ENCODE measurements around the gene KIF26A.

Gene KIF26A

GRCh38 chr14:104229534-104230055 lies 91.2 kb downstream of the KIF26A start:
- H3K36me3 ChIP-seq (ENCODE audit: low read length) = no peaks in the 10 kb centered on the region
- no peak overlapping the region for H2AFZ ChIP-seq (ENCODE audit: low read depth, low read length, severe bottlenecking)
- H3K27ac ChIP-seq (ENCODE audit: low read depth, low read length) = no peak overlapping the region
- H3F3A ChIP-seq (ENCODE audit: insufficient read depth) = no peaks in the 10 kb centered on the region
- H3K79me2 ChIP-seq (ENCODE audit: insufficient read depth, low read length) = no peaks in the 10 kb centered on the region
- H3K4me2 ChIP-seq (ENCODE audit: low read depth, low read length, poor library complexity, severe bottlenecking) = no peak overlapping the region
- no peaks in the 10 kb centered on the region for H4K20me1 ChIP-seq (ENCODE audit: low read depth, low read length)
- peaks cover 7% of the 10 kb centered on the region; the same call in 1 of the 2 replicates for H3K9me3 ChIP-seq (ENCODE audit: insufficient read depth, low read length)
- TF ChIP-seq EZH2phosphoT487 (conservative IDR thresholded peaks at IDR 0.05; ENCODE audit: low read length) (no peak), CTCF (IDR thresholded peaks at IDR 0.05; ENCODE audit: insufficient read depth, low read length, poor library complexity, severe bottlenecking) (no peak)
- no peak overlapping the region for H3K4me3 ChIP-seq (ENCODE audit: insufficient read depth, low read length, poor library complexity, severe bottlenecking)
- H3K27me3 ChIP-seq (ENCODE audit: low read length) = no peaks in the 10 kb centered on the region
- H3K9me2 ChIP-seq (replicated peaks; ENCODE audit: insufficient read depth, low read length) = no peaks in the 10 kb centered on the region
- H3K9ac ChIP-seq (ENCODE audit: low read length) = no peak overlapping the region

- no peaks in the 10 kb centered on the region for H3K79me2 ChIP-seq (ENCODE audit: insufficient read depth, low read length)
- no peak overlapping the region for H3K9ac ChIP-seq (ENCODE audit: low read length)
- no peaks in the 10 kb centered on the region for H3K9me2 ChIP-seq (replicated peaks; ENCODE audit: insufficient read depth, low read length)
- H2AFZ ChIP-seq (ENCODE audit: low read depth, low read length, severe bottlenecking) = no peak overlapping the region
- H3K4me3 ChIP-seq (ENCODE audit: insufficient read depth, low read length, poor library complexity, severe bottlenecking) = no peak overlapping the region
- H4K20me1 ChIP-seq (ENCODE audit: low read depth, low read length) = no peaks in the 10 kb centered on the region
- H3F3A ChIP-seq (ENCODE audit: insufficient read depth) = no peaks in the 10 kb centered on the region
- no peaks in the 10 kb centered on the region for H3K36me3 ChIP-seq (ENCODE audit: low read length)
- no peak for TF ChIP-seq CTCF (IDR thresholded peaks at IDR 0.05; ENCODE audit: insufficient read depth, low read length, poor library complexity, severe bottlenecking)
- no peak for TF ChIP-seq EZH2phosphoT487 (conservative IDR thresholded peaks at IDR 0.05; ENCODE audit: low read length)
- H3K27me3 ChIP-seq (ENCODE audit: low read length) = no peaks in the 10 kb centered on the region
- no peak overlapping the region for H3K27ac ChIP-seq (ENCODE audit: low read depth, low read length)
- H3K4me2 ChIP-seq (ENCODE audit: low read depth, low read length, poor library complexity, severe bottlenecking) = no peak overlapping the region
- H3K9me3 ChIP-seq (ENCODE audit: insufficient read depth, low read length) = peaks cover 7% of the 10 kb centered on the region; the same call in 1 of the 2 replicates
These were observed 91.9 kb downstream of the KIF26A start for GRCh38 chr14:104230119-104230815.
